Erythroblast (primary cell): ENCODE data around the gene SEMG1.

Experiments used
- GATA1 ChIP-seq: IDR thresholded peaks from 2 replicates; pipeline ENCODE4 v1.6.1; 2011; ENCODE audit warnings: low read depth, mild to moderate bottlenecking, control low read depth, low read length, moderate library complexity
- POLR2A ChIP-seq: IDR thresholded peaks from 2 replicates; pipeline ENCODE4 v1.6.1; 2011; ENCODE audit warnings: mild to moderate bottlenecking, low read length

DNA sequence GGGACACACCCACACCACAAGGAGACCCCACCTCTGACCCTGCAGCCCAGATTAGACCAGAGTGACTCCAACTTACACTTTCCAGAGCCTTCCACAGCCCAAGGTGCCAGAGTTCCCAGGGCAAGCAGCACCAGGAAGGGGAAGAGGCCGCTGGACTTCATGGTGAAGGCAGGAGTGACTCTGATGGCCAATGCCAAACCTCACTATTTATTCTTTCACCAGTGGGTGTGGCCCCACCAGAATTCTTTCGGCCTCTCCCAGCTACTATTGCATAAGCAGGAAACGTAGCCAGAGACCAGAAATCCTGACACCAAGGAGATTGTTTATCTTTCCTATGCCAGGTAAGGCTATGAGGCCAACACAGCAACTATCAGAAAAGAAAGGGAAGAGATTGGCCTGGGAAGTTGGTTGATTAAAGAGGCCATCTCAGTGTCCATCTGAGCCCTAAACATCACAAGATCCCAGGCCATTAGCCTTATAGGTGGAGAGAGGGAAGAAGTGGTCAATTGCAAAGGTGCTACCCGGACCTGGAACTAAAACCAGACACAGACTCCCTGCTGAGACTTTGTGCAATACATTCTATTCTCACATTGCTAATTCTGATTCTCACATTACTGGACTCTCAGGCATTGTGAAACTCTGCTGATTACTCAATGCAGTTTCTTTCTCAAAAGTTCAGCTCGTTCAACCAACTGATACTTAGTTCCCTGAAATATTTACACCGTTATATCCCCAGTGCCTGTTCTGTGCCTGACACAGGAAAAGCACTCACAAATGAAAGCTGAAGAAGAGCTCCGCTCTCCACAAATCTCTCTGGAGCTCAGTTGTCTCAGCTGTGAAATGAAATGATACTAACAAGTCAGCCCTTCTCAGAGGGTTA lies 47.8 kb downstream of the SEMG1 start, which contains the start of gene SLPI:
- TF ChIP-seq POLR2A: no peak
- TF ChIP-seq GATA1: no peak
